Right atrium auricular region (tissue), 2 donors: ENCODE data around the gene ANKH. TPM values are rescaled to one million over a fixed set of nuclear protein-coding genes. Genes with fewer than 3 reads are reported as not detected.

Experiments
- DNase-seq: peaks from one replicate; pipeline ENCODE4 v3.0.0-alpha.2; 2019; ENCODE audit warnings: low spot score
- H3K27ac ChIP-seq, 2 donors: fragments of 200-600 bp; sonication (generic); 1 replicate in 1 of 2; 2 replicates in 1 of 2; pipeline ENCODE4 v1.5.1; 2016 to 2019
- H3K27me3 ChIP-seq, 2 donors: fragments of 200-600 bp; sonication (generic); one replicate each; pipeline versions ENCODE4 v1.5.1 to v1.6.0; 2017 to 2019
- H3K36me3 ChIP-seq: fragments of 200-600 bp; sonication (generic); one replicate; pipeline ENCODE4 v1.5.1; 2016
- H3K4me1 ChIP-seq, 2 donors: fragments of 200-600 bp; sonication (generic); one replicate each; pipeline versions ENCODE4 v1.5.1 to v1.6.0; 2017 to 2019
- H3K4me3 ChIP-seq, 2 donors: fragments of 200-600 bp; sonication (generic); 1 replicate in 1 of 2; 2 replicates in 1 of 2; pipeline ENCODE4 v1.5.1; 2017 to 2019; ENCODE audit warnings: mild to moderate bottlenecking in 1 of 2, moderate library complexity in 1 of 2
- H3K9me3 ChIP-seq, 2 donors: fragments of 200-600 bp; sonication (generic); one replicate each; pipeline ENCODE4 v1.5.1; 2019
- CTCF ChIP-seq, 2 donors: fragments of 200-600 bp; sonication (generic); IDR thresholded peaks; one replicate each; pipeline ENCODE4 v1.5.1; 2019; ENCODE audit warnings: antibody characterized with exemption in 2 of 2
- total RNA-seq, 2 donors: library from RNA; depleted of rRNA; stranded (reverse); fragments of >200 nt; gene quantifications; one replicate each; pipeline ENCODE4 v1.1.0, GENCODE V29; 2016

The ANKH gene
- total RNA-seq, 2 donors from 2014 or later: 52.3 to 80.4 TPM

DNA sequence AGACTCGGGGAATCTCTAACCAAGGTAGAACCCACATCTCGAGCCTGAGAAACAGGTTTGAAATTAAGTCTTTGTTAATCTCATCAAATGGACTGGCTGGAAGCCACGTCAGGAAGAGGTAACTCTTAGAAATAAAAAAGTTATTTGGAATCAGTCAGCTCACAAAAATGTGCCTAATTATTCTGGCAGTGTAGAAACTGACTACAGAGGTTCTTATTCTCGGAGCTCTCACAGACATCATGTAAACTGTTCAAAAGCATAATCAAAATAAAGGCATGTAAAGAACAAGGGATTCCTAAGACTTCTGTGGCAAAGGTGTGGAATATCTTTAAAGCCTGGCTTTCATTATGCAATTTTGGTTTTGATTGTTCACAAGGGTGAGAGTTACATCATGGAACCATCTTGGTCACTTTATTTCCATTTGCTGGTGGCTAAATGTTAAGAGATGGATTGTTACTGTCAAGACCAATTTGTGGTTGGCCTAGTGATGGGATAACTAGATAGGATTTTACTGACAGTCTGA, 121.9 kb downstream of the ANKH start:
- H3K36me3 ChIP-seq: peaks cover 50% of the 10 kb centered on the region
- H3K4me1 ChIP-seq: peaks cover 0 to 7% of the 10 kb centered on the region in 2 donors
- no peak overlapping the region for H3K27ac ChIP-seq
- H3K27me3 ChIP-seq: no peaks in the 10 kb centered on the region
- TF ChIP-seq CTCF (IDR thresholded peaks at IDR 0.05): no peak
- H3K4me3 ChIP-seq: no peak overlapping the region
- DNase-seq: no peak
- no peaks in the 10 kb centered on the region for H3K9me3 ChIP-seq

GRCh38 chr5:14748180-14748900, 123.2 kb downstream of the ANKH start:
- peaks cover 0 to 12% of the 10 kb centered on the region in 2 donors for H3K4me1 ChIP-seq
- no peak overlapping the region for H3K27ac ChIP-seq
- H3K9me3 ChIP-seq: no peaks in the 10 kb centered on the region
- DNase-seq: no peak
- no peak for TF ChIP-seq CTCF (IDR thresholded peaks at IDR 0.05)
- H3K27me3 ChIP-seq: no peaks in the 10 kb centered on the region
- H3K4me3 ChIP-seq: no peak overlapping the region
- H3K36me3 ChIP-seq: peaks cover 50% of the 10 kb centered on the region

DNA sequence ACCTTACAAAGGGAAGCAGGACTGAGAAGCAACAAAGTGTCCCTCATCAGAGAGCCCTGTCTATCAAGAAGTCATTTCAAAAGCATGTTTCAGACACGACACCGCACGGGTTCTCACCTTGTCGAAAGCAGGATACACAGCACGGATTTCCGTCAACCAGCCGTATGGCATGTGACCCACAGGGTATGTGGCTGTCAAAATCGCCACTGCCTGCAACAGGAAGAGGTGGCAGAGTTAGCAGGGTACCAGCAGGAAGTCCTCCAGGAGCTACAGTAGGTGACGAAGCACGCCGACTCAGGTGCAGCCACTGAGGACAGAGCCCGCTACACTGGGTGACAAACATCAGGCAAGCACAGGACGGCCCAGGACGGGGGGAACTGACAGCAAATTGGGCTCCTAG, 125.8 kb downstream of the ANKH start:
- Histone ChIP-seq H3K27ac (peak overlapping the region in 1 of 2 donors; percentile 59), H3K27me3 (no peaks in the 10 kb centered on the region), H3K4me1 (peaks cover 0 to 28% of the 10 kb centered on the region in 2 donors), H3K9me3 (no peaks in the 10 kb centered on the region), H3K36me3 (peaks cover 59% of the 10 kb centered on the region), H3K4me3 (no peak overlapping the region)
- DNase-seq: no peak
- no peak for TF ChIP-seq CTCF (IDR thresholded peaks at IDR 0.05)

- Histone ChIP-seq H3K27me3 (no peaks in the 10 kb centered on the region), H3K9me3 (no peaks in the 10 kb centered on the region), H3K27ac (peak overlapping the region; percentile 13 to 59), H3K36me3 (peaks cover 58% of the 10 kb centered on the region), H3K4me1 (peaks cover 0 to 31% of the 10 kb centered on the region in 2 donors), H3K4me3 (no peak overlapping the region)
- TF ChIP-seq CTCF (IDR thresholded peaks at IDR 0.05): no peak
- DNase-seq: no peak
Observed at GRCh38 chr5:14745188-14745563, 126.4 kb downstream of the ANKH start.

- TF ChIP-seq CTCF (IDR thresholded peaks at IDR 0.05): no peak
- H3K36me3 ChIP-seq: peaks cover 52% of the 10 kb centered on the region
Observed at GRCh38 chr5:14744296-14745187, 127.0 kb downstream of the ANKH start.

More at GRCh38 chr5:14744296-14745187, 127.0 kb downstream of the ANKH start:
- H3K9me3 ChIP-seq: no peaks in the 10 kb centered on the region
- H3K27me3 ChIP-seq: no peaks in the 10 kb centered on the region
- DNase-seq: no peak
- H3K4me3 ChIP-seq: no peak overlapping the region
- peaks cover 0 to 37% of the 10 kb centered on the region in 2 donors for H3K4me1 ChIP-seq
- peak overlapping the region; percentile 13 to 59 for H3K27ac ChIP-seq
